Measurements from ENCODE around the gene COX14.

COX14 gene

GRCh38 chr12:50120521-50120920, 8.5 kb downstream of the COX14 start:
- Histone ChIP-seq H3K4me1 (ENCODE audit: low read length) (peaks cover 6% of the 10 kb centered on the region), H2AFZ (ENCODE audit: low read depth, low read length) (no peak overlapping the region), H3K4me2 (ENCODE audit: low read length) (no peak overlapping the region), H3K4me3 (ENCODE audit: low read length) (no peak overlapping the region), H3K9me3 (ENCODE audit: insufficient read depth, low read length) (no peaks in the 10 kb centered on the region), H3K79me2 (ENCODE audit: low read length) (peaks cover 42% of the 10 kb centered on the region), H3K27ac (ENCODE audit: low read length) (no peak overlapping the region), H3K27me3 (ENCODE audit: low read depth, low read length) (no peaks in the 10 kb centered on the region), H3K9ac (ENCODE audit: low read length) (no peak overlapping the region), H4K20me1 (ENCODE audit: insufficient read depth, low read length) (peaks cover 4% of the 10 kb centered on the region; the same call in 1 of the 2 replicates), H3K36me3 (replicated peaks; ENCODE audit: low read depth, low read length) (peaks cover 34% of the 10 kb centered on the region)
- TF ChIP-seq, protein P1, sequence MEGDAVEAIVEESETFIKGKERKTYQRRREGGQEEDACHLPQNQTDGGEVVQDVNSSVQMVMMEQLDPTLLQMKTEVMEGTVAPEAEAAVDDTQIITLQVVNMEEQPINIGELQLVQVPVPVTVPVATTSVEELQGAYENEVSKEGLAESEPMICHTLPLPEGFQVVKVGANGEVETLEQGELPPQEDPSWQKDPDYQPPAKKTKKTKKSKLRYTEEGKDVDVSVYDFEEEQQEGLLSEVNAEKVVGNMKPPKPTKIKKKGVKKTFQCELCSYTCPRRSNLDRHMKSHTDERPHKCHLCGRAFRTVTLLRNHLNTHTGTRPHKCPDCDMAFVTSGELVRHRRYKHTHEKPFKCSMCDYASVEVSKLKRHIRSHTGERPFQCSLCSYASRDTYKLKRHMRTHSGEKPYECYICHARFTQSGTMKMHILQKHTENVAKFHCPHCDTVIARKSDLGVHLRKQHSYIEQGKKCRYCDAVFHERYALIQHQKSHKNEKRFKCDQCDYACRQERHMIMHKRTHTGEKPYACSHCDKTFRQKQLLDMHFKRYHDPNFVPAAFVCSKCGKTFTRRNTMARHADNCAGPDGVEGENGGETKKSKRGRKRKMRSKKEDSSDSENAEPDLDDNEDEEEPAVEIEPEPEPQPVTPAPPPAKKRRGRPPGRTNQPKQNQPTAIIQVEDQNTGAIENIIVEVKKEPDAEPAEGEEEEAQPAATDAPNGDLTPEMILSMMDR (IDR thresholded peaks at IDR 0.05; ENCODE audit: low read depth, low read length) = no peak
- TF ChIP-seq EZH2phosphoT487 (IDR thresholded peaks at IDR 0.05; ENCODE audit: low read depth) = no peak

DNA sequence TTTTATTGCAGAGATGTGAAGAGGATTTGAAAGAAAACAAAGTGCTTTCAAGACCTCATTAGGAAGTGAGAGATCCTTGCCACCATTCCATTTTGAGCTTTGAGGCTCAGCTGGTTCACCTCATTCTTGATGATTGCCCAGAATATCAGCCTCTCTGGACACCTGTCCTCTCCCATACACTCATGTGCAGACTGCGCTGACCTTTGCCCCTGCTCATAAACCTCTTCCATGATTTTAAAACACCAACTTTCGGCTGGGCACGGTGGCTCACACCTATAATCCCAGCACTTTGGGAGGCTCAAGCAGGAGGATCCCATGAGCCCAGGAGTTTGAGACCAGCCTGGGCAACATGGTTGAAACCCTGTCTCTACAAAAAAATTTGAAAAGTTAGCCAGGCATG, 8.9 kb downstream of the COX14 start:
- Histone ChIP-seq H3K36me3 (replicated peaks; ENCODE audit: low read depth, low read length) (peaks cover 34% of the 10 kb centered on the region), H3K4me2 (ENCODE audit: low read length) (no peak overlapping the region), H4K20me1 (ENCODE audit: insufficient read depth, low read length) (peaks cover 4% of the 10 kb centered on the region; the same call in 1 of the 2 replicates), H3K27ac (ENCODE audit: low read length) (no peak overlapping the region), H3K4me1 (ENCODE audit: low read length) (peaks cover 10% of the 10 kb centered on the region), H3K79me2 (ENCODE audit: low read length) (peaks cover 37% of the 10 kb centered on the region), H2AFZ (ENCODE audit: low read depth, low read length) (no peak overlapping the region), H3K27me3 (ENCODE audit: low read depth, low read length) (no peaks in the 10 kb centered on the region), H3K4me3 (ENCODE audit: low read length) (no peak overlapping the region), H3K9ac (ENCODE audit: low read length) (no peak overlapping the region), H3K9me3 (ENCODE audit: insufficient read depth, low read length) (no peaks in the 10 kb centered on the region)
- no peak for TF ChIP-seq EZH2phosphoT487 (IDR thresholded peaks at IDR 0.05; ENCODE audit: low read depth)
- TF ChIP-seq, protein P1 (IDR thresholded peaks at IDR 0.05; ENCODE audit: low read depth, low read length) = no peak

DNA sequence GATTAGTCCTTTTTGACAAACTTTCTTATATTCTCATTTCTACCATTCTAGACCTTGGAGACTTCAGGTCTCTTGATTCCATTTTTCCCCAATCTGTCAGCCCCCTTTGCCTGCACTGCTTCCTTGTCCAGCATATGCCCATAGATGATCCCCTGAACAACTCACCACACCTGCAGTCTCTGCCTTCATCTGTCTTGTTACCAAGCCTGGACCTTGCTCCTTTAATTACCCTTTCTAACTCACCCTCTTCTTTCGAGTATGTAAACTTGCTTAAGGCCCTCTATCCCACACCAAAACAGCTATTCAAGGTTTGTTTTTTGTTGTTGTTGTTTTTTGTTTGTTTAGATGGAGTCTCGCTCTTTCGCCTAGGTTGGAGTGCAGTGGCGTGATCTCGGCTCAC, 9.6 kb downstream of the COX14 start:
- H3K9ac ChIP-seq (ENCODE audit: low read length) = no peak overlapping the region
- no peak overlapping the region for H3K27ac ChIP-seq (ENCODE audit: low read length)
- H3K27me3 ChIP-seq (ENCODE audit: low read depth, low read length) = no peaks in the 10 kb centered on the region
- peaks cover 4% of the 10 kb centered on the region; the same call in 1 of the 2 replicates for H4K20me1 ChIP-seq (ENCODE audit: insufficient read depth, low read length)
- peaks cover 10% of the 10 kb centered on the region for H3K4me1 ChIP-seq (ENCODE audit: low read length)
- H3K9me3 ChIP-seq (ENCODE audit: insufficient read depth, low read length) = no peaks in the 10 kb centered on the region
- H3K4me3 ChIP-seq (ENCODE audit: low read length) = no peak overlapping the region
- no peak overlapping the region for H3K4me2 ChIP-seq (ENCODE audit: low read length)
- H3K36me3 ChIP-seq (replicated peaks; ENCODE audit: low read depth, low read length) = peaks cover 34% of the 10 kb centered on the region
- no peak for TF ChIP-seq EZH2phosphoT487 (IDR thresholded peaks at IDR 0.05; ENCODE audit: low read depth)
- H2AFZ ChIP-seq (ENCODE audit: low read depth, low read length) = no peak overlapping the region
- peaks cover 31% of the 10 kb centered on the region for H3K79me2 ChIP-seq (ENCODE audit: low read length)

GRCh38 chr12:50123203-50123602, 11.2 kb downstream of the COX14 start:
- Histone ChIP-seq H4K20me1 (ENCODE audit: insufficient read depth, low read length) (peaks cover 4% of the 10 kb centered on the region; the same call in 1 of the 2 replicates), H3K4me1 (ENCODE audit: low read length) (peaks cover 10% of the 10 kb centered on the region), H3K79me2 (ENCODE audit: low read length) (peaks cover 18% of the 10 kb centered on the region; the same call in 1 of the 2 replicates), H2AFZ (ENCODE audit: low read depth, low read length) (no peak overlapping the region), H3K27ac (ENCODE audit: low read length) (no peak overlapping the region), H3K9me3 (ENCODE audit: insufficient read depth, low read length) (no peaks in the 10 kb centered on the region), H3K27me3 (ENCODE audit: low read depth, low read length) (no peaks in the 10 kb centered on the region), H3K36me3 (replicated peaks; ENCODE audit: low read depth, low read length) (peaks cover 35% of the 10 kb centered on the region), H3K9ac (ENCODE audit: low read length) (no peak overlapping the region), H3K4me3 (ENCODE audit: low read length) (no peak overlapping the region), H3K4me2 (ENCODE audit: low read length) (no peak overlapping the region)
- TF ChIP-seq, protein P1 (IDR thresholded peaks at IDR 0.05; ENCODE audit: low read depth, low read length) = no peak
- no peak for TF ChIP-seq EZH2phosphoT487 (IDR thresholded peaks at IDR 0.05; ENCODE audit: low read depth)

Data from OCI-LY3 (cell line).